Panc1 (cell line): ENCODE results near the gene RPL4.

ENCODE experiments used
- POLR2AphosphoS5 ChIP-seq: IDR thresholded peaks from 2 replicates; pipeline ENCODE4 v1.6.1; 2012; ENCODE audit warnings: mild to moderate bottlenecking, low read depth, low read length, moderate library complexity
- REST ChIP-seq, 2 experiments: IDR thresholded peaks; 2 replicates each; pipeline ENCODE4 v1.6.1; 2011 to 2012; ENCODE audit warnings: low read depth in 2 of 2, control low read depth in 1 of 2, low read length in 1 of 2, mild to moderate bottlenecking in 1 of 2, moderate library complexity in 1 of 2; ENCODE audit not compliant: insufficient read depth in 1 of 2
- SIN3A ChIP-seq: IDR thresholded peaks from 2 replicates; pipeline ENCODE4 v1.6.1; 2012; ENCODE audit warnings: low read depth, mild to moderate bottlenecking, low read length, moderate library complexity, borderline replicate concordance; ENCODE audit not compliant: insufficient read depth
- TCF7L2 ChIP-seq: IDR thresholded peaks from 2 replicates; pipeline ENCODE4 v1.6.1; 2011; ENCODE audit warnings: mild to moderate bottlenecking, low read depth, low read length, inconsistent platforms
- TF ChIP-seq, protein P1 (sequence below): fragments of 450-650 bp; IDR thresholded peaks from 2 replicates; pipeline ENCODE4 v1.5.1; 2017; ENCODE audit warnings: mild to moderate bottlenecking

- TF ChIP-seq, protein P1, sequence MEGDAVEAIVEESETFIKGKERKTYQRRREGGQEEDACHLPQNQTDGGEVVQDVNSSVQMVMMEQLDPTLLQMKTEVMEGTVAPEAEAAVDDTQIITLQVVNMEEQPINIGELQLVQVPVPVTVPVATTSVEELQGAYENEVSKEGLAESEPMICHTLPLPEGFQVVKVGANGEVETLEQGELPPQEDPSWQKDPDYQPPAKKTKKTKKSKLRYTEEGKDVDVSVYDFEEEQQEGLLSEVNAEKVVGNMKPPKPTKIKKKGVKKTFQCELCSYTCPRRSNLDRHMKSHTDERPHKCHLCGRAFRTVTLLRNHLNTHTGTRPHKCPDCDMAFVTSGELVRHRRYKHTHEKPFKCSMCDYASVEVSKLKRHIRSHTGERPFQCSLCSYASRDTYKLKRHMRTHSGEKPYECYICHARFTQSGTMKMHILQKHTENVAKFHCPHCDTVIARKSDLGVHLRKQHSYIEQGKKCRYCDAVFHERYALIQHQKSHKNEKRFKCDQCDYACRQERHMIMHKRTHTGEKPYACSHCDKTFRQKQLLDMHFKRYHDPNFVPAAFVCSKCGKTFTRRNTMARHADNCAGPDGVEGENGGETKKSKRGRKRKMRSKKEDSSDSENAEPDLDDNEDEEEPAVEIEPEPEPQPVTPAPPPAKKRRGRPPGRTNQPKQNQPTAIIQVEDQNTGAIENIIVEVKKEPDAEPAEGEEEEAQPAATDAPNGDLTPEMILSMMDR, result no peak
- TF ChIP-seq POLR2AphosphoS5, result no peak
- TF ChIP-seq REST (IDR thresholded peaks at IDR 0.05; ENCODE audit: insufficient read depth in 1 of 2, low read depth in 2 of 2, low read length in 1 of 2), result no peak
- no peak for TF ChIP-seq SIN3A
- no peak for TF ChIP-seq TCF7L2
Observed at GRCh38 chr15:66489179-66489791, 15.4 kb downstream of the RPL4 start.
